ENCODE results near the gene GLI2. TPM values are rescaled to one million over a fixed set of nuclear protein-coding genes. Genes with fewer than 3 reads are reported as not detected.
A peak's percentile ranks its signal among the peaks of the same experiment; 100 is the strongest.

GLI2 gene
- total and polyA plus RNA-seq, 2 of the 4 experiments (the other 2 are of a cell fraction) = 3.8 to 26.0 TPM

- H4K8ac ChIP-seq (ENCODE audit: low read depth in 2 of 2, low read length in 2 of 2) = peak overlapping the region in 1 of 2 experiments; percentile 59; a peak in 2 of 4 replicates
- H4K5ac ChIP-seq (ENCODE audit: low read depth, low read length) = peak overlapping the region; percentile 13; the same call in 1 of the 2 replicates
- peak overlapping the region; percentile 30 for H4K91ac ChIP-seq (ENCODE audit: insufficient read depth, low read depth, low read length)
- BruUV-seq (replicated peaks) = no TSS peak
- H4K20me1 ChIP-seq (ENCODE audit: insufficient read depth, low read length) = peaks cover 6% of the 10 kb centered on the region; the same call in 1 of the 2 replicates
- peak overlapping the region; percentile 60 for H3K4me2 ChIP-seq (ENCODE audit: low read depth, low read length)
- peak overlapping the region; percentile 76 for H3K4ac ChIP-seq (ENCODE audit: low read depth, low read length)
- ChIA-PET CTCF (no interaction called here), POLR2A (ENCODE audit: unreplicated experiment) (no interaction called here)
- no peak overlapping the region for H3K9ac ChIP-seq (ENCODE audit: low read depth, low read length)
- DNase-seq = peak; percentile 90
- peak overlapping the region; percentile 2; the same call in 1 of the 2 replicates for H3K56ac ChIP-seq (ENCODE audit: extremely low read depth, insufficient read depth, low read length)
- peak overlapping the region; percentile 9 for H2BK5ac ChIP-seq (ENCODE audit: low read depth, low read length, poor library complexity, severe bottlenecking)
- H3K23ac ChIP-seq (ENCODE audit: low read depth, low read length) = peak overlapping the region; percentile 30; the same call in 1 of the 2 replicates
- H3K27ac ChIP-seq (ENCODE audit: insufficient read depth, low read length) = peak overlapping the region; percentile 24
- H3K4me3 ChIP-seq (ENCODE audit: insufficient read depth, low read depth, low read length) = no peak overlapping the region; the same call in 1 of the 2 replicates
- no peaks in the 10 kb centered on the region for H3K36me3 ChIP-seq (ENCODE audit: control insufficient read depth, insufficient read depth, low read length)
- intact Hi-C loops (cut with micrococcal nuclease) (no loop called here), dilution Hi-C loops (cut with HindIII; ENCODE audit: low sequenced_read_pairs, unreplicated experiment) (no loop called here), in situ Hi-C loops (cut with MboI; ENCODE audit: low sequenced_read_pairs) (no loop called here)
- peak overlapping the region; percentile 12 for H2BK20ac ChIP-seq (ENCODE audit: low read depth, low read length)
- H2AK9ac ChIP-seq (replicated peaks; ENCODE audit: low read depth, low read length, poor library complexity) = peak overlapping the region; percentile 17
- H3K14ac ChIP-seq (replicated peaks; ENCODE audit: low read depth, low read length) = peak overlapping the region; percentile 59
- 10% methylated on average over 2 of the region's 11 CpGs; no CpG with 5 or more reads in 1 of the 2 experiments for WGBS, 2 experiments (ENCODE audit: extremely low coverage in 2 of 2, insufficient read length in 1 of 2)
- peak; percentile 85 for ATAC-seq (ENCODE audit: low read depth)
- peaks cover 13% of the 10 kb centered on the region for H3K4me1 ChIP-seq (ENCODE audit: control insufficient read depth, insufficient read depth, low read length)
- H2BK15ac ChIP-seq (ENCODE audit: low read depth, low read length) = peak overlapping the region; percentile 64; the same call in 2 of the 3 replicates
- H2AK5ac ChIP-seq (ENCODE audit: low read depth, low read length) = peak overlapping the region; percentile 57
- H3K18ac ChIP-seq (ENCODE audit: low read depth, low read length) = peak overlapping the region; percentile 9; the same call in 1 of the 2 replicates
- peaks cover 0 to 4% of the 10 kb centered on the region in 2 experiments; a peak in 1 of 4 replicates for H3K79me1 ChIP-seq (ENCODE audit: low read depth in 1 of 2, low read length in 2 of 2)
- no peaks in the 10 kb centered on the region for H3K27me3 ChIP-seq (ENCODE audit: control insufficient read depth, insufficient read depth, low read length)
- peaks cover 3% of the 10 kb centered on the region for H3K9me3 ChIP-seq (ENCODE audit: control insufficient read depth, insufficient read depth, low read length)
- TF ChIP-seq BHLHE40 (IDR thresholded peaks at IDR 0.05; ENCODE audit: low read depth, low read length) = peak; percentile 47; the same call in 1 of the 2 replicates
- no peak for TF ChIP-seq CHD1 (IDR thresholded peaks at IDR 0.05; ENCODE audit: low read depth, low read length)
- peak; percentile 21; the same call in 1 of the 2 replicates for TF ChIP-seq FOS (IDR thresholded peaks at IDR 0.05; ENCODE audit: low read depth, low read length)
- no peak for TF ChIP-seq USF2 (IDR thresholded peaks at IDR 0.05; ENCODE audit: low read depth, low read length)
- no peak; the same call in 1 of the 2 replicates for TF ChIP-seq CEBPB (IDR thresholded peaks at IDR 0.05; ENCODE audit: low read depth, low read length)
- peak; percentile 35; the same call in 1 of the 2 replicates for TF ChIP-seq MAZ (IDR thresholded peaks at IDR 0.05; ENCODE audit: borderline replicate concordance, low read depth, low read length)
- TF ChIP-seq RCOR1 (IDR thresholded peaks at IDR 0.05; ENCODE audit: insufficient replicate concordance, low read length) = peak; percentile 25
- TF ChIP-seq, protein P1, sequence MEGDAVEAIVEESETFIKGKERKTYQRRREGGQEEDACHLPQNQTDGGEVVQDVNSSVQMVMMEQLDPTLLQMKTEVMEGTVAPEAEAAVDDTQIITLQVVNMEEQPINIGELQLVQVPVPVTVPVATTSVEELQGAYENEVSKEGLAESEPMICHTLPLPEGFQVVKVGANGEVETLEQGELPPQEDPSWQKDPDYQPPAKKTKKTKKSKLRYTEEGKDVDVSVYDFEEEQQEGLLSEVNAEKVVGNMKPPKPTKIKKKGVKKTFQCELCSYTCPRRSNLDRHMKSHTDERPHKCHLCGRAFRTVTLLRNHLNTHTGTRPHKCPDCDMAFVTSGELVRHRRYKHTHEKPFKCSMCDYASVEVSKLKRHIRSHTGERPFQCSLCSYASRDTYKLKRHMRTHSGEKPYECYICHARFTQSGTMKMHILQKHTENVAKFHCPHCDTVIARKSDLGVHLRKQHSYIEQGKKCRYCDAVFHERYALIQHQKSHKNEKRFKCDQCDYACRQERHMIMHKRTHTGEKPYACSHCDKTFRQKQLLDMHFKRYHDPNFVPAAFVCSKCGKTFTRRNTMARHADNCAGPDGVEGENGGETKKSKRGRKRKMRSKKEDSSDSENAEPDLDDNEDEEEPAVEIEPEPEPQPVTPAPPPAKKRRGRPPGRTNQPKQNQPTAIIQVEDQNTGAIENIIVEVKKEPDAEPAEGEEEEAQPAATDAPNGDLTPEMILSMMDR (conservative IDR thresholded peaks at IDR 0.05; ENCODE audit: low read depth, low read length) = no peak
- peak; percentile 65; the same call in 1 of the 2 replicates for TF ChIP-seq POLR2A (IDR thresholded peaks at IDR 0.05; ENCODE audit: low read depth, low read length)
- TF ChIP-seq RFX5 (IDR thresholded peaks at IDR 0.05; ENCODE audit: low read depth, low read length) = no peak
- peak overlapping the region; percentile 83 for H2AFZ ChIP-seq (replicated peaks; ENCODE audit: low read length, poor library complexity)
- H2BK120ac ChIP-seq (ENCODE audit: low read depth, low read length) = peak overlapping the region; percentile 42
- peaks cover 9% of the 10 kb centered on the region for H3K9me1 ChIP-seq (ENCODE audit: insufficient read depth, low read length)
Observed at GRCh38 chr2:120722568-120723421, 12.9 kb upstream of the GLI2 start.

Data from IMR-90 (cell line).